Measurements from ENCODE around the gene GBGT1.

Gene GBGT1

GRCh38 chr9:133160742-133161546 lies 2.8 kb downstream of the GBGT1 start:
- DNase-seq = no peak

GRCh38 chr9:133158695-133159094 lies 5.0 kb downstream of the GBGT1 start:
- DNase-seq = no peak

- DNase-seq = no peak
Measured at GRCh38 chr9:133155156-133155555, 8.6 kb downstream of the GBGT1 start.

GRCh38 chr9:133154097-133154989 lies 9.4 kb downstream of the GBGT1 start:
- no peak for DNase-seq

GRCh38 chr9:133153227-133154096 lies 10.3 kb downstream of the GBGT1 start:
- no peak for DNase-seq

DNA sequence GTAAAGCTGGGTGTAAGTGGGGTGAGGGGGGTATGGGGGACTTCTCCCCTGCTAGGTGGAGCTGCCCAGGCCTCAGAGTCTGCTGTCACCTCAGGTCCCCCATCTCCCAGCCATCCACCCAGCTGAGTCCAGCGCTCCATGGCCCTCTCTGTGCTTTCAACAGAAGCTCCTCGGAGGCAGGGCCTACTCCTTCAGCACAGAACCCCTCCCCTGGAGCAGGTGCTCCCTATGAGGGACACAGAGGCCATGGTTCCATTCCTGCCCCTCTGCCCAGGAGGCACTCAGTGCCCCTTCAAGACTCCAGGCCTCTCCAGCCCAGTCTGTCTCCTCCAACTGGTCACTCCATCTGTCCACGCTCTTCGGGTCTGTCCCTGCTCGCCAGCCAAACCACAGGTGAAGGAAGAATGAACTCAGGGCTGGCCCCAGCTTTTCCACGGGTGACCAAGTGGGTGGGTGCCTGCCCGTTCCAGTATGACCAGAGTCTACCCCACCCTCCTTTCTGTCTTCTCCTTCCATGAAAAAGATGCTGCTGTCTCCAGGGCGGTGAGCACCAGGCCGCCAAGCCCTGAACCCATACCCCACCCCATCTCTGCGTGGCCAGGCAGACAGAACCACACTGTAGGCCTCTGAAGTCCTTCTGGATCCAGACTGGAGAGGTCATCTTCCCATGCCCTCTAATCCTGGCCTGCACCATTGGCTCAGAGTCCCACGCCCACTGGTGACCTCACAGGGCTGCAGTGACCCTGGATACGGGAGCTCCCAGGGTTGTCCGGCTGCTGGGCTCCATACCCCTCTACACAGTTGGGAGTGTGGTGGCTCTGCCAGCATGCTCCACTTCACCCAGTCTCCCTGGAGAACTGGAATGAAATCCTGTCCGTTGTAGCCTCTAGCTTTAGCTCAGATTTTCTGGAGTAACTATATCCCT lies 11.9 kb downstream of the GBGT1 start:
- DNase-seq = no peak

GRCh38 chr9:133151041-133151440 lies 12.7 kb downstream of the GBGT1 start:
- DNase-seq = no peak

DNA sequence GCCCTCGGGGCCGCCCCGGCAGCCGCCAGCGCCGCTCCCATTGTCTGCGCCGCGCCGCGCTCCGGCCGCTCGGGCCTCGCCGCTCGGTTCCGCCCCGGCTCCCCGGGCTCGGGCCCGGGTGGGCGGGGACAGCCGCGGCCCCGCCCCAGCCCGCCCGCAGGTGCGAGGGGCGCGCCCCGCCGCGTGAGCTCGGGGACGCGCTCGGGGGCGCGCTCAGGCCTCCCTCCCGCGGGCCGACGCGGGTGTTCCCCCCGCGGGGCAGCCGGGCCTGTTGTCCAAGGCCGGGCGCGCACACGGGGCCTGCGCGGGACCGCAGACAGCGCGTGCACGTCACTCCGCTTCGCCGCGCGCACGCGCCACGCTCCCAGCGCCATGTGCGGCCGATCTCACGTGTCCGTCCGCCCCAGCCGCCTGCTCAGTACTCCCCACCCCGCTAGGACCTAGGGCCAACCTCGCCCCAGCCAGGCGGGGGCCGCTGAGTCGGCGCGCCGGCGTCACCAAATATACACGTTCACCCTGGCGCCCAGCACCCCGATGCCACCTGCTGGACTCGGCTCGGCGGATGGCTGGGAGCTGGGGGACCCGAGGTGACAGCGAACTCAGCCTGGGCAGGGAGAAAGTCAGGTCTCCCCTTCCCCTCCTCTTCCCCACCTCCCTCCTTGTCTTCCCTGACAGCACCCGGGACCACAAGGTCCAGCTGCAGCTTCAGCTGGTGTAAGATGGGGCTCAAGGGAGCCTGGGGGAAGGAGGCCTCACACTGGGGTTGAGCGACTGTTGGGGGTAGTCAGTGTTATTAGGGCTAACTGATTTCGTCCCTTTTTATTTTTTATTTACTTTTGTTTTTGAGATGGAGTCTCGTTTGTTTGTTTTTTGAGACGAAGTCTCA lies 14.3 kb downstream of the GBGT1 start:
- DNase-seq = peak; percentile 93

DNA sequence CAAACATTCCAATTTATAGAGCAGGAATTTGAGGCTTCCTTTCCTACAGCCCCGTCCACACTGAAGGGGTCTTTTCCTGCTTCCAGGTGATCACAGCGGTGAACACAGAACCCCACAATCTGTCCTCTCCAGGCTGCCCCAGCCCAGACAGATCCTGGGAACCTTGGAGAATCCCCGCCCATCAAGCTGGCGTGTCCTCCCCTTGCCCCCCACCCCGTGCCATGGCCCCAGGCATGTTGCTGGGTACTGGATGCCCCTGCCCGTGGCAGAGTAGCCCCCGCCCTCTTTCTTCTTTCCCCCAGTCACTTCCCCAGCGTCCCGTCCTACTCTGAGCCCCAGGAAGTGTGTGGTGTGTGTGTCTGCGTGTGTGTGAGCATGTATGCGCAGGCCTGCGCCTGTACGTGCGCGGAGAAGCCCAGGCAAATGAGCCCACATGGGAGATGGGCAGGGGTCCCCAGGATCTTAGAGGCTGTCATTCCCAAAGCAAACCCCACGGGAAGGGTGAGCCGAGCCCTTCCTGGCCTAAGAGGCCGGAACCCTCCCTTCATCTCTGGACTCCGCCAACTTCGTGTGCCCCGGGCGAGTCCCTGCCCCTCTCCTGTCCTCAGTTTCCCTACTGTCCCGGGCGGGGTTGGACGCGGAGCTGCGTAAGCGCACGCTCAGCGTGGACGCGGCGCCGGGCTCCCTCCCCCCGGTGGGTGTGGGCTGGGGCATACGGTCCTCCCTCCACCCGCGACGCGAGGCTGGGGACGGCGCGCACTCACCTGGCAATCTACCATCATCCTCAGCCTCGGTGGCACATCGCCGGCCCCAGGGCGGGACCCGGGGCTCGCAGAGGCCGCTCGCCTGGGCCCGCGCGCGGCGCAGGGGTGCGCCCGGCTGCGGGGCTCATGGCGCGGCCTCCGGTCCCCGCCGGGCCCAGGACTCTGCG lies 15.2 kb downstream of the GBGT1 start:
- peak; percentile 82 for DNase-seq

DNA sequence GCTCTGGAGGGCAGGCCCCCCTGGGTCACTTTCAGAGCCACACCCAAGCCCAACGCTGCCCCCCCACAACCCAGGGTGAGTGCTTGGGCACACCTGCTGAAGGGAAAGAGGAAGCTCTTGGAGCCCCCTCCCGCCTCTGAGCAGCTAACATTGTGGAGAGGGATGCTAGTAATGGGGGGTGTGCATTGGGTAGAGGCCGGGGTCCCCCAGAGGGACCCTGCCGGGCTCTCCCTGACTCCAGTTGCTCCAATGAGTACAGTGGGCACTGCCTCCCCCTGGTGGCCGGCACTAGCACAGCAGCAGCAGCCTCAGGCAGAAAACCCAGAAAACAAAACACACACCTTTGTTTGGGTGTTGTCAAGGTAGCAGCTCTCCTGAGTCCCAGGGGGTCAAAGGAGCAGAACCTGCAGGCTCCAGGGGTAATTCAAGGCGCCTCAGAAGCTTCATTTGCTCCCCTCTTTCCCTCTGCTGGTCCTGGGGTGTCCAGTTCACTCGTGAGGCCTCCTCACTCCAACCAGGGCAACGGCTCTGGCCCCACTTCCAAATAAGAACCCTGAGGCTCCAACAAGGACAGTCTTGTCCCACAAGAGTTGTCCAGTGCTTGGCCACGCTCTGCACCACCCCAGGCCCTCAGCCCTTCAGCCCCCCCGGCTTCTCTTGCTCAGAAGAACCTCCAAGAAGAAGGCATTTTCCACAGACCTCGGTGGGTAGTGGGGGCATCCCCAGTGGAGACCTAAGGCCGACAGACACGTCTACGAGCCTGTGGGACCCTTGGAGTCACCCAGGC lies 16.1 kb downstream of the GBGT1 start:
- peak; percentile 92 for DNase-seq

- no peak for DNase-seq
Measured at GRCh38 chr9:133146746-133147411, 16.8 kb downstream of the GBGT1 start.

GRCh38 chr9:133144904-133145851 lies 18.5 kb downstream of the GBGT1 start:
- DNase-seq = no peak

- peak; percentile 92 for DNase-seq
Measured at GRCh38 chr9:133144142-133144903, 19.4 kb downstream of the GBGT1 start.

- no peak for DNase-seq
Measured at GRCh38 chr9:133143639-133144141, 20.0 kb downstream of the GBGT1 start.

DNA sequence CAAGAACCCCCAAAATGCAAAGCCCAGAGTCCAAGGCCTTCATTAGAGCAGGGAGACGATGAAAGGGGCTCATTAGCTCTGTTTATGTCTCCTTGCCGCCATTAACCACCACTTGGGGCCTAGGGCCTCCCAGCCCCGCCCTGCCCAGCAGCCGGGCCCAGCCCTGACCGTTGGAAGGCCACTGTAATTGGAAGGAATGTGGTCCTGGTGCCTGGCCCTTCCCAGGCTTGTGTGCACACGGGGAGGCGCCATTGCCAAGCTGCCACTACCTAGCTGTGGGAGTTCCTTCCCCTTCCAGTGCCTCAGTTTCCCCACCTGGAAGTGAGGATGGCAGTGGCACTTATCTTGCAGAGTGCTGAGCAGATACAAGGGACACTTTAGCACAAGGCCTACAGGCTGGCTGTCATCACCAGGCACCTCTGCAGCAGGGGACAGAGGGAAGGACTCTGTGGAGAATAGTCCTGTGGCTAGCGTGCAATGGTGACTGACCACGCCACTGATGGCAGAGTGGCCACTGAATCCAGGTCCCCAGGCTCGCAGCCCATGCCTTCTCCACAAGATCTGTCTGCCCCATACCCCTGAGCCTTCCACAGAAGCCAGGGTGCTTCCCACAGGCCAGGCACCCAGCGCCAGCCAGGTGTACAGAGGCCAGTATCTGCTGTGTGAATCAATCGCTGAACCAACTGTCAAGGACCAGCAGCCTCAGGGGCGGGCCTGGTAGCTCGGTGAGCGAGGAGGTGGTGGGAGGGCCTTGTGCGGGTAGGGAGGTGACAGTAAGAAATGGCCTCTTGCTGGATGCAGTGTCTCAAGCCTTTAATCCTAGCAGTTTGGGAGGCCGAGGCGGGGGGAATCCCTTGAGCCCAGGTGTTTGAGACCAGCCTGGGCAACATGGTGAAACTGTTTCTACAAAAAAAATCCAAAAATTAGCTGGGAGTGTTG lies 20.8 kb downstream of the GBGT1 start:
- DNase-seq = no peak
